ENCODE data around the gene ZPBP2. TPM values are rescaled to one million over a fixed set of nuclear protein-coding genes. Genes with fewer than 3 reads are reported as not detected.

The ZPBP2 gene
- total and polyA plus RNA-seq, 2 donors = 0.11 TPM; not detected in 1

GRCh38 chr17:39925282-39926134, 57.5 kb downstream of the ZPBP2 start:
- H3K9me3 ChIP-seq (ENCODE audit: control insufficient read depth in 2 of 2, insufficient read depth in 1 of 2, low read length in 1 of 2) = peaks cover 0 to 4% of the 10 kb centered on the region in 2 donors
- DNase-seq (ENCODE audit: low read depth in 6 of 9, low spot score in 9 of 9) = peak in 1 of 9 donors; percentile 69
- H3K27ac ChIP-seq (ENCODE audit: low read depth in 1 of 2, low read length in 1 of 2) = peak overlapping the region; percentile 98
- H3K4me3 ChIP-seq (ENCODE audit: low read length in 2 of 2) = peak overlapping the region; percentile 97
- H3K36me3 ChIP-seq (ENCODE audit: control insufficient read depth in 2 of 2, insufficient read depth in 2 of 2, low read length in 1 of 2) = peaks cover 40 to 47% of the 10 kb centered on the region in 2 donors
- 65% methylated on average over 11 of the region's 11 CpGs for WGBS
- H3K4me1 ChIP-seq (ENCODE audit: control insufficient read depth in 2 of 2, insufficient read depth in 2 of 2, low read length in 2 of 2) = peaks cover 36 to 73% of the 10 kb centered on the region in 2 donors
- H3K27me3 ChIP-seq (ENCODE audit: control insufficient read depth in 2 of 2, insufficient read depth in 1 of 2, low read length in 1 of 2) = no peaks in the 10 kb centered on the region

- 13% methylated on average over 4 of the region's 4 CpGs for WGBS
- DNase-seq (ENCODE audit: low read depth in 6 of 9, low spot score in 9 of 9) = peak in 1 of 9 donors; percentile 26
- Histone ChIP-seq H3K27ac (ENCODE audit: low read depth in 1 of 2, low read length in 1 of 2) (peak overlapping the region; percentile 98), H3K9me3 (ENCODE audit: control insufficient read depth in 2 of 2, insufficient read depth in 1 of 2, low read length in 1 of 2) (peaks cover 0 to 3% of the 10 kb centered on the region in 2 donors), H3K36me3 (ENCODE audit: control insufficient read depth in 2 of 2, insufficient read depth in 2 of 2, low read length in 1 of 2) (peaks cover 33 to 41% of the 10 kb centered on the region in 2 donors), H3K27me3 (ENCODE audit: control insufficient read depth in 2 of 2, insufficient read depth in 1 of 2, low read length in 1 of 2) (no peaks in the 10 kb centered on the region), H3K4me3 (ENCODE audit: low read length in 2 of 2) (peak overlapping the region; percentile 97), H3K4me1 (ENCODE audit: control insufficient read depth in 2 of 2, insufficient read depth in 2 of 2, low read length in 2 of 2) (peaks cover 36 to 70% of the 10 kb centered on the region in 2 donors)
These were observed 58.2 kb downstream of the ZPBP2 start for GRCh38 chr17:39926135-39926587.

- no peaks in the 10 kb centered on the region for H3K9me3 ChIP-seq (ENCODE audit: control insufficient read depth in 2 of 2, insufficient read depth in 1 of 2, low read length in 1 of 2)
- peaks cover 36 to 65% of the 10 kb centered on the region in 2 donors for H3K4me1 ChIP-seq (ENCODE audit: control insufficient read depth in 2 of 2, insufficient read depth in 2 of 2, low read length in 2 of 2)
- H3K36me3 ChIP-seq (ENCODE audit: control insufficient read depth in 2 of 2, insufficient read depth in 2 of 2, low read length in 1 of 2) = peaks cover 29 to 36% of the 10 kb centered on the region in 2 donors
- DNase-seq (ENCODE audit: low read depth in 6 of 9, low spot score in 9 of 9) = peak in 7 of 9 donors; percentile 56 to 92 (median 79)
- no peaks in the 10 kb centered on the region for H3K27me3 ChIP-seq (ENCODE audit: control insufficient read depth in 2 of 2, insufficient read depth in 1 of 2, low read length in 1 of 2)
- H3K4me3 ChIP-seq (ENCODE audit: low read length in 2 of 2) = peak overlapping the region; percentile 97
- under 1% methylated on average over 15 of the region's 15 CpGs for WGBS
- peak overlapping the region; percentile 98 for H3K27ac ChIP-seq (ENCODE audit: low read depth in 1 of 2, low read length in 1 of 2)
These were observed 58.6 kb downstream of the ZPBP2 start for GRCh38 chr17:39926588-39927100.

Other genes starting within 250 kb of the ZPBP2 start
- gene PPP1R1B, start 241.2 kb upstream of the ZPBP2 start, total RNA-seq = 1.8 TPM
- gene PPP1R1B, start 241.2 kb upstream of the ZPBP2 start, polyA plus RNA-seq = 1.3 TPM
- gene STARD3, start 231.1 kb upstream of the ZPBP2 start, total RNA-seq = 15.1 TPM
- gene STARD3, start 231.1 kb upstream of the ZPBP2 start, polyA plus RNA-seq = 113 TPM
- gene TCAP, start 202.9 kb upstream of the ZPBP2 start, total RNA-seq = 0.28 TPM
- gene TCAP, start 202.9 kb upstream of the ZPBP2 start, polyA plus RNA-seq = 1.7 TPM
- gene PNMT, start 199.7 kb upstream of the ZPBP2 start, total RNA-seq = 0.38 TPM
- gene PNMT, start 199.7 kb upstream of the ZPBP2 start, polyA plus RNA-seq = 2.9 TPM
- gene PGAP3, start 180.1 kb upstream of the ZPBP2 start, total RNA-seq = 6.6 TPM
- gene PGAP3, start 180.1 kb upstream of the ZPBP2 start, polyA plus RNA-seq = 18.5 TPM
- 6.1 TPM for gene ERBB2, start 168.1 kb upstream of the ZPBP2 start, total RNA-seq
- gene ERBB2, start 168.1 kb upstream of the ZPBP2 start, polyA plus RNA-seq = 14.3 TPM
- gene MIEN1, start 137.7 kb upstream of the ZPBP2 start, total RNA-seq = 56.4 TPM
- gene MIEN1, start 137.7 kb upstream of the ZPBP2 start, polyA plus RNA-seq = 84.3 TPM
- gene GRB7, start 130.3 kb upstream of the ZPBP2 start, total RNA-seq = 1.3 TPM
- gene GRB7, start 130.3 kb upstream of the ZPBP2 start, polyA plus RNA-seq = 4.1 TPM
- gene IKZF3, start 3.9 kb upstream of the ZPBP2 start, total RNA-seq = 31.5 TPM
- gene IKZF3, start 3.9 kb upstream of the ZPBP2 start, polyA plus RNA-seq = 23.9 TPM
- 13.2 TPM for gene GSDMB, start 50.4 kb downstream of the ZPBP2 start, total RNA-seq
- gene GSDMB, start 50.4 kb downstream of the ZPBP2 start, polyA plus RNA-seq = 122 TPM
- 170 TPM for gene ORMDL3, start 59.4 kb downstream of the ZPBP2 start, total RNA-seq
- gene ORMDL3, start 59.4 kb downstream of the ZPBP2 start, polyA plus RNA-seq = 67.6 TPM
- gene LRRC3C, start 59.5 kb downstream of the ZPBP2 start, total RNA-seq = not detected
- 0.05 TPM for gene LRRC3C, start 59.5 kb downstream of the ZPBP2 start, polyA plus RNA-seq
- gene GSDMA, start 94.8 kb downstream of the ZPBP2 start, total RNA-seq = 0.57 TPM
- 1.7 TPM for gene GSDMA, start 94.8 kb downstream of the ZPBP2 start, polyA plus RNA-seq
- 71.8 TPM for gene PSMD3, start 112.6 kb downstream of the ZPBP2 start, total RNA-seq
- gene PSMD3, start 112.6 kb downstream of the ZPBP2 start, polyA plus RNA-seq = 48.1 TPM
- 0.09 TPM for gene CSF3, start 147.2 kb downstream of the ZPBP2 start, total RNA-seq
- 1.3 TPM for gene CSF3, start 147.2 kb downstream of the ZPBP2 start, polyA plus RNA-seq
- 22.2 TPM for gene MED24, start 186.2 kb downstream of the ZPBP2 start, total RNA-seq
- gene MED24, start 186.2 kb downstream of the ZPBP2 start, polyA plus RNA-seq = 49.5 TPM
- 9.9 TPM for gene THRA, start 194.8 kb downstream of the ZPBP2 start, total RNA-seq
- gene THRA, start 194.8 kb downstream of the ZPBP2 start, polyA plus RNA-seq = 14.3 TPM
- 0.85 TPM for gene NR1D1, start 232.4 kb downstream of the ZPBP2 start, total RNA-seq
- gene NR1D1, start 232.4 kb downstream of the ZPBP2 start, polyA plus RNA-seq = 3.2 TPM

Measured in thymus (tissue), 11 donors.